GM19397 (cell line): ENCODE data around the gene PDAP1.
"Not testable (repeated sequence)": the region's sequence is repeated elsewhere in the genome, so short reads cannot be mapped to it uniquely, and the experiment has no call there.

Experiments used
- ATAC-seq: cut with Tn5 transposase; IDR thresholded peaks from one replicate; pipeline ENCODE4 v1.9.1; 2021; ENCODE audit warnings: mild to moderate bottlenecking, moderate library complexity; ENCODE audit not compliant: unreplicated experiment

Gene PDAP1

GRCh38 chr7:99355098-99355497 is 53.3 kb downstream of the PDAP1 start:
- ATAC-seq, result no peak

- ATAC-seq, result no peak
These were observed 56.1 kb downstream of the PDAP1 start for GRCh38 chr7:99352247-99352646.

GRCh38 chr7:99350641-99351040 is 57.8 kb downstream of the PDAP1 start:
- ATAC-seq, result not testable (repeated sequence)
